Stomach (tissue), 9 donors: ENCODE data around the gene SCGB1C2. TPM values are rescaled to one million over a fixed set of nuclear protein-coding genes. Genes with fewer than 3 reads are reported as not detected.

ENCODE experiments used
- DNase-seq, 2 donors: peaks; one replicate each; pipeline versions ENCODE4 v3.0.0 to v3.0.0-alpha.2; 2013 to 2019
- H3K27ac ChIP-seq, 5 donors: fragments of 200-600 bp in 4 of 5; sonication (generic) in 4 of 5; one replicate each; pipeline ENCODE4 v1.5.1; 2013 to 2019; ENCODE audit warnings: mild to moderate bottlenecking in 1 of 5, moderate library complexity in 1 of 5
- H3K27me3 ChIP-seq, 3 donors: fragments of 200-600 bp; sonication (generic); one replicate each; pipeline ENCODE4 v1.5.1; 2017 to 2019; ENCODE audit warnings: mixed run types in 1 of 3
- H3K36me3 ChIP-seq, 4 donors: fragments of 200-600 bp; sonication (generic); 1 replicate in 3 of 4; 2 replicates in 1 of 4; pipeline ENCODE4 v1.5.1; 2016 to 2019
- H3K4me1 ChIP-seq, 4 donors: fragments of 200-600 bp; sonication (generic); one replicate each; pipeline ENCODE4 v1.5.1; 2016 to 2019
- H3K4me3 ChIP-seq, 4 donors: fragments of 200-600 bp; sonication (generic) in 3 of 4; one replicate each; pipeline ENCODE4 v1.5.1; 2016 to 2019; ENCODE audit warnings: mild to moderate bottlenecking in 1 of 4
- H3K9me3 ChIP-seq, 4 donors: fragments of 200-600 bp; sonication (generic); one replicate each; pipeline ENCODE4 v1.5.1; 2016 to 2019
- EP300 ChIP-seq: sonication (generic); formaldehyde crosslinking; IDR thresholded peaks from one replicate; pipeline ENCODE4 v1.6.1; 2017; ENCODE audit warnings: antibody characterized with exemption
- POLR2A ChIP-seq, 4 donors: fragments of 450-650 bp; IDR thresholded peaks; one replicate each; pipeline ENCODE4 v1.6.1; 2016; ENCODE audit warnings: antibody characterized with exemption in 4 of 4, control low read depth in 2 of 4, mild to moderate bottlenecking in 1 of 4, moderate library complexity in 1 of 4
- POLR2AphosphoS5 ChIP-seq, 3 donors: sonication (generic); formaldehyde crosslinking; IDR thresholded peaks; one replicate each; pipeline ENCODE4 v1.6.1; 2016; ENCODE audit warnings: antibody characterized with exemption in 3 of 3
- WGBS, 5 donors: extraction: QIAGEN DNeasy Blood & Tissue Kit in 3 of 5; methylation state at CpG; one replicate each; pipeline versions ENCODE4 v1.1.5 to v1.1.7; 2013 to 2018; 5-methylcytosine and 5-hydroxymethylcytosine counted together
- intact Hi-C: fragments of 100-400 bp; cut with DNase I; formaldehyde crosslinking; loops from one replicate; pipeline ENCODE4 v1.15.1; 2023; ENCODE audit warnings: low total_unique reads
- polyA plus RNA-seq, 3 donors: library from polyadenylated mRNA; stranded (reverse); fragments of 200-250 nt; gene quantifications; one replicate each; pipeline ENCODE4 v1.2.3, GENCODE V29; 2013
- total RNA-seq, 5 donors: library from RNA; depleted of rRNA; stranded (reverse); fragments of >200 nt; gene quantifications; one replicate each; pipeline versions ENCODE4 v1.1.0 to v1.2.3, GENCODE V29; 2014 to 2016
- TF ChIP-seq, protein P1 (sequence below), 7 experiments: fragments of 450-650 bp in 4 of 7; fragments of 200-600 bp in 3 of 7; sonication (generic) in 3 of 7; IDR thresholded peaks; one replicate each; pipeline ENCODE4 v1.5.1; 2016 to 2019; ENCODE audit warnings: antibody characterized with exemption in 7 of 7, control low read depth in 2 of 7, mild to moderate bottlenecking in 1 of 7
- donor health status: healthy with polysubstance abuse.
- donor health status: Bipolar disorder and iron deficiency.
- donor health status: healthy.

SCGB1C2 gene
- total and polyA plus RNA-seq, 8 donors = not detected

DNA sequence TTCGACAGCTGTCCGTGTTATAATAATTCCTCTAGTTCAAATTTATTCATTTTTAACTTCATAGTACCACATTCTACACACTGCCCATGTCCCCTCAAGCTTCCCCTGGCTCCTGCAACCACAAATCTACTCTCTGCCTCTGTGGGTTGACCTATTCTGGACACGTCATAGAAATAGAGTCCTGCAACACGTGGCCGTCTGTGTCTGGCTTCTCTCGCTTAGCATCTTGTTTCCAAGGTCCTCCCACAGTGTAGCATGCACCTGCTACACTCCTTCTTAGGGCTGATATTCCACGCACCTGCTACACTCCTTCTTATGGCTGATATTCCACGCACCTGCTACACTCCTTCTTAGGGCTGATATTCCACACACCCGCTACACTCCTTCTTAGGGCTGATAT lies 16.5 kb downstream of the SCGB1C2 start:
- Histone ChIP-seq H3K9me3 (no peaks in the 10 kb centered on the region), H3K27ac (no peak overlapping the region), H3K4me3 (no peak overlapping the region), H3K4me1 (no peaks in the 10 kb centered on the region), H3K36me3 (peaks cover 0 to 44% (median 6%) of the 10 kb centered on the region in 4 donors), H3K27me3 (no peaks in the 10 kb centered on the region)
- TF ChIP-seq POLR2AphosphoS5 (IDR thresholded peaks at IDR 0.05) = no peak
- TF ChIP-seq, protein P1, sequence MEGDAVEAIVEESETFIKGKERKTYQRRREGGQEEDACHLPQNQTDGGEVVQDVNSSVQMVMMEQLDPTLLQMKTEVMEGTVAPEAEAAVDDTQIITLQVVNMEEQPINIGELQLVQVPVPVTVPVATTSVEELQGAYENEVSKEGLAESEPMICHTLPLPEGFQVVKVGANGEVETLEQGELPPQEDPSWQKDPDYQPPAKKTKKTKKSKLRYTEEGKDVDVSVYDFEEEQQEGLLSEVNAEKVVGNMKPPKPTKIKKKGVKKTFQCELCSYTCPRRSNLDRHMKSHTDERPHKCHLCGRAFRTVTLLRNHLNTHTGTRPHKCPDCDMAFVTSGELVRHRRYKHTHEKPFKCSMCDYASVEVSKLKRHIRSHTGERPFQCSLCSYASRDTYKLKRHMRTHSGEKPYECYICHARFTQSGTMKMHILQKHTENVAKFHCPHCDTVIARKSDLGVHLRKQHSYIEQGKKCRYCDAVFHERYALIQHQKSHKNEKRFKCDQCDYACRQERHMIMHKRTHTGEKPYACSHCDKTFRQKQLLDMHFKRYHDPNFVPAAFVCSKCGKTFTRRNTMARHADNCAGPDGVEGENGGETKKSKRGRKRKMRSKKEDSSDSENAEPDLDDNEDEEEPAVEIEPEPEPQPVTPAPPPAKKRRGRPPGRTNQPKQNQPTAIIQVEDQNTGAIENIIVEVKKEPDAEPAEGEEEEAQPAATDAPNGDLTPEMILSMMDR (IDR thresholded peaks at IDR 0.05) = no peak
- no peak for DNase-seq
- intact Hi-C loops = no loop called here
- 86 to 91% (median 88%) methylated on average over 9 of the region's 9 CpGs for WGBS, 5 donors

DNA sequence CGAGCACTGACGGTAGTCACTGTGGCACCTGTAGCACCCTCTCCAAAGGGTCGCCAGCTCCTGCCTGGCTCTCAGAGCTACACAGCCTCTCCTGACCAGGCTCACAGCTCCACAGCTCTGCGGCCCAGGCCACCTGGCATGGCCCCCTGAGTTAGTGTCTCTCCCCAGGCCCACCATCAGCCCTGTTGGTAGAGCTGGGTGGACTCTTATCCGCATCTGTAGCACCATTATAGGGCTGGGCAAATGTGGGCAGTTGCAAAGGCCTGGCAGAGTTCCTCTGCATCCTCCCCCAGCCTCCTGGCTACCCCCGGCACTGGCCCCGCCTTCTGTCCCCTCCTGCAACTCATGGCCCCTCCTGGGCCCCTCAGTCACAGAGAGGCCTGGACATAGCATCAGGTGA lies 18.2 kb downstream of the SCGB1C2 start:
- no peak overlapping the region for H3K27ac ChIP-seq
- H3K27me3 ChIP-seq = no peaks in the 10 kb centered on the region
- H3K4me1 ChIP-seq = no peaks in the 10 kb centered on the region
- TF ChIP-seq POLR2A (IDR thresholded peaks at IDR 0.05) (no peak), EP300 (no peak), POLR2AphosphoS5 (IDR thresholded peaks at IDR 0.05) (no peak)
- TF ChIP-seq, protein P1 (IDR thresholded peaks at IDR 0.05) = no peak
- WGBS, 5 donors = 76 to 86% (median 82%) methylated on average over 6 to 7 of the region's 7 CpGs
- no peak overlapping the region for H3K4me3 ChIP-seq
- H3K36me3 ChIP-seq = peaks cover 0 to 39% (median 6%) of the 10 kb centered on the region in 4 donors
- intact Hi-C loops = no loop called here
- DNase-seq = no peak
- no peaks in the 10 kb centered on the region for H3K9me3 ChIP-seq

DNA sequence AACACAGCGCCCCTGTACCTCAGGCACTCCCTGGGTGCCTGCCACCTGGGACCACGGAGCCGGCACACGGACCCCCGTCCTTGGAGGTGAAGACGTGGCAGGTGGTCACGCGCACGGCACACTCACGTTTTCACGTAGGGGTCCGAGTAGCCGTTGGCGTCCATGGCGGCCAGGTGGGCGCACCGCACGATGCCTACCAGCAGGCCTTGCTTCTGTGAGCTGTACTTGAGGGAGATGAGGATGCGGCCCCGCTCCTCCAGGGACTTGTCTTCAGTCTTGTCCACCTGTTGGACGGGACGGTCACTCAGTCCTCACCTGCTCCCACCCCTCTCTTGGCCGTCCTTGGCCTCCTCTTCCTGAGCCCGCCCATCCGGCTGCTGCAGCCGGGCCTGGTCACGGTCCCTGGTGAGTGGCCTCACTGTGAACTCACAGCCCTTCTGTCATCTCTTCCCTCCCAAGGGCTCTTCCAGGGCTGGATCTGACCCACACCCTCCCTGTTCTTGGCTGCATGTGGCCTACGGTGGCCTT lies 18.8 kb downstream of the SCGB1C2 start:
- no peak overlapping the region for H3K27ac ChIP-seq
- WGBS, 5 donors = 90 to 96% (median 93%) methylated on average over 16 to 28 of the region's 28 CpGs
- H3K36me3 ChIP-seq = peaks cover 0 to 45% (median 6%) of the 10 kb centered on the region in 4 donors
- TF ChIP-seq EP300 = no peak
- H3K4me1 ChIP-seq = no peaks in the 10 kb centered on the region
- no peak overlapping the region for H3K4me3 ChIP-seq
- DNase-seq = no peak
- no peaks in the 10 kb centered on the region for H3K9me3 ChIP-seq
- intact Hi-C loops = no loop called here
- no peaks in the 10 kb centered on the region for H3K27me3 ChIP-seq

DNA sequence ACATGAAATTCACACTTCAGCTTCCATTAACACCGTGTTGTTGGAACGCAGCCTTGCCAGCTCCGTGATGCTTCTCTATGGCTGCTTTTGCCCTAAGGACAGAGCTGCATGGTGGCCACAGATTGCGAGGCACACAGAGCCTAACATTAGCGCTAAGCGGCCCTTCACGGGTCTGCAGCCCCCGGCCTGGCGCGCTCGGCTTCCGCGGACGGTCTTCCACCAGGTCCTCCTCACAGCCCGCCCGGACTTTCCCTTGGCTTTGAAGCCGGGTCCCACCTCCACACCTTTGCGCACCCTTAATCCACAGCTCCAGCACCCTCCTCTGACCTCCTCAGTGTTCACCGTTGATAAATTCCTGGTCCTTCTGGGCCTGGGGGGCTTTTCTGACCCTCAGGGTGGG lies 19.6 kb downstream of the SCGB1C2 start:
- H3K27me3 ChIP-seq = peaks cover 0 to 6% (median 0%) of the 10 kb centered on the region in 3 donors
- DNase-seq = no peak
- no peaks in the 10 kb centered on the region for H3K9me3 ChIP-seq
- H3K27ac ChIP-seq = no peak overlapping the region
- WGBS, 5 donors = 82 to 92% (median 89%) methylated on average over 12 to 19 of the region's 19 CpGs
- TF ChIP-seq POLR2AphosphoS5 (IDR thresholded peaks at IDR 0.05) (no peak), POLR2A (IDR thresholded peaks at IDR 0.05) (no peak), EP300 (no peak)
- TF ChIP-seq, protein P1 (IDR thresholded peaks at IDR 0.05) = no peak
- H3K36me3 ChIP-seq = peaks cover 0 to 44% (median 8%) of the 10 kb centered on the region in 4 donors
- no peaks in the 10 kb centered on the region for H3K4me1 ChIP-seq
- intact Hi-C loops = no loop called here
- no peak overlapping the region for H3K4me3 ChIP-seq

DNA sequence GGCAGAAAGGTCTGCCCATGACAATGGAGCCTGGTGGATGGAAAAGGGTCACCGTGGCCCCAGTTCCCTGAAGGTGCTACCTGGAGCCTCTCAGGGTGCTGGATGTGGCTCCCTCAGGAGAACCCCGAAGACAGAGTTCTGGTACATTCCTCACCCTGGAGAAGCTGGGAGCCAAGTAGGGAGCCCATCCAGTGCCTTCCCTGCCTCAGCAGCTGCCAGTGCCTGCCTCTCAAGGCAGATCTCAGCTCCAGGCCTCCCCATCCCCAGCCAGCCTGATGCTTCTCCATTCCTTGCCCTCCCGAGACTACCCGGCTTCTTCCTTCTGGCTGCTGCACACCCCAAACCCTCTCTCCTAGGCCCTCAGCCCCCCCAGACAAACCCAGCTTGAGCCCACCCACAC lies 20.5 kb downstream of the SCGB1C2 start:
- DNase-seq = no peak
- Histone ChIP-seq H3K36me3 (peaks cover 0 to 39% (median 8%) of the 10 kb centered on the region in 4 donors), H3K4me3 (no peak overlapping the region), H3K27ac (no peak overlapping the region), H3K4me1 (no peaks in the 10 kb centered on the region), H3K27me3 (peaks cover 0 to 6% (median 0%) of the 10 kb centered on the region in 3 donors), H3K9me3 (no peaks in the 10 kb centered on the region)
- TF ChIP-seq POLR2AphosphoS5 (IDR thresholded peaks at IDR 0.05) (no peak), POLR2A (IDR thresholded peaks at IDR 0.05) (no peak), EP300 (no peak)
- TF ChIP-seq, protein P1 (IDR thresholded peaks at IDR 0.05) = no peak
- intact Hi-C loops = no loop called here
- WGBS, 5 donors = 81 to 94% (median 93%) methylated on average over 3 to 4 of the region's 4 CpGs
